ENCODE data around the gene IGSF11.

DNA sequence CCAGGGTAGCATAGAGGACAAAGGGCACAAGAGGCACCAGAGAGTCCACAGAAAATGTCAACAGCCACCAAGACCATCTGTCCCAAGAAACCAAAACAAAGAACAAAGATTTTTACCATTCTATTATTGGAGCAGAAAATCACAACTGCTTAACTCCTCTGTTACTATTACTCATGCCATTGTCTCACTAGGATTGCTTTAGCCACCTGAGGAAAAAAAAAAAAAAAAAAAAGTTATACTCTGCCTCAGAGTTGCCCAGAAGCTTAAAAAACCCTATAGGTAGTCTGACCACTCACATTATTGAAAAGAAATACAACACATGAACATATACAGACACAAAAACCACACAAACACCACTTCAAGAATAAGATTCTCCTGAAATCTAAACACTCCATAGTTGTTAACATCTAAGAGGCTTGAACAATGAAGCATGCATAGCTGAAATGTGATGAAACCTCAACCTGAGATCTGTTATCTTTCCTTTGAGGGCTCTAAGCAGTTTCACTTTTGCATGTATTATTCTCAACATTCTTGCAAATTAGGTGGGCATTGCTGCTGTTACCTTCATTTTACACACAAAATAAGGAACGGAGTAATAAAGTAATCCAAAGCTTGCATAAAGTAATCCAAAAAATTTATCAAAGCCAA lies 85.4 kb downstream of the IGSF11 start:
- TF ChIP-seq, protein P1, sequence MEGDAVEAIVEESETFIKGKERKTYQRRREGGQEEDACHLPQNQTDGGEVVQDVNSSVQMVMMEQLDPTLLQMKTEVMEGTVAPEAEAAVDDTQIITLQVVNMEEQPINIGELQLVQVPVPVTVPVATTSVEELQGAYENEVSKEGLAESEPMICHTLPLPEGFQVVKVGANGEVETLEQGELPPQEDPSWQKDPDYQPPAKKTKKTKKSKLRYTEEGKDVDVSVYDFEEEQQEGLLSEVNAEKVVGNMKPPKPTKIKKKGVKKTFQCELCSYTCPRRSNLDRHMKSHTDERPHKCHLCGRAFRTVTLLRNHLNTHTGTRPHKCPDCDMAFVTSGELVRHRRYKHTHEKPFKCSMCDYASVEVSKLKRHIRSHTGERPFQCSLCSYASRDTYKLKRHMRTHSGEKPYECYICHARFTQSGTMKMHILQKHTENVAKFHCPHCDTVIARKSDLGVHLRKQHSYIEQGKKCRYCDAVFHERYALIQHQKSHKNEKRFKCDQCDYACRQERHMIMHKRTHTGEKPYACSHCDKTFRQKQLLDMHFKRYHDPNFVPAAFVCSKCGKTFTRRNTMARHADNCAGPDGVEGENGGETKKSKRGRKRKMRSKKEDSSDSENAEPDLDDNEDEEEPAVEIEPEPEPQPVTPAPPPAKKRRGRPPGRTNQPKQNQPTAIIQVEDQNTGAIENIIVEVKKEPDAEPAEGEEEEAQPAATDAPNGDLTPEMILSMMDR (IDR thresholded peaks at IDR 0.05; ENCODE audit: low read depth, low read length, missing input control) = no peak
- no peak for TF ChIP-seq RAD21 (IDR thresholded peaks at IDR 0.05)
